ENCODE results near the gene PCDHGA1.

GRCh38 chr5:141427783-141428426 lies 97.6 kb downstream of the PCDHGA1 start:
- TF ChIP-seq CTCF (conservative IDR thresholded peaks at IDR 0.05; ENCODE audit: low read depth, low read length) (no peak), EZH2 (IDR thresholded peaks at IDR 0.05; ENCODE audit: borderline replicate concordance, low read depth, low read length, poor library complexity, severe bottlenecking) (no peak)

Data from A673 (cell line).